ENCODE data around the gene POU2AF3. TPM values are rescaled to one million over a fixed set of nuclear protein-coding genes. Genes with fewer than 3 reads are reported as not detected.

POU2AF3 gene
- total RNA-seq: under 1 TPM; 0.39 to 0.86 (median 0.52) TPM
- long read RNA-seq: 0 reads

- WGBS (ENCODE audit: insufficient coverage, low coverage, low lambda C conversion rate, missing lambda C conversion rate): 80% methylated on average over 1 of the region's 57 CpGs
- no peak for ATAC-seq
- no peaks in the 10 kb centered on the region for H3K36me3 ChIP-seq
Measured at GRCh38 chr11:111298413-111299100, at the start of gene POU2AF3. Gene POU2AF3, plus strand, starts transcription at chr11:111298546. Its CDS starts 36 bp downstream, at chr11:111298582.

GRCh38 chr11:111250936-111251335 is 47.4 kb upstream of the POU2AF3 start:
- H3K9me3 ChIP-seq: no peaks in the 10 kb centered on the region
- no peak overlapping the region for H3K27ac ChIP-seq
- DNase-seq (no peak), ATAC-seq (no peak)
- H3K4me1 ChIP-seq: no peaks in the 10 kb centered on the region
- 37% methylated on average over 2 of the region's 2 CpGs for WGBS (ENCODE audit: insufficient coverage, low coverage, low lambda C conversion rate, missing lambda C conversion rate)
- H3K27me3 ChIP-seq: no peaks in the 10 kb centered on the region
- intact Hi-C loops (cut with DNase I): no loop called here
- TF ChIP-seq POLR2A (IDR thresholded peaks at IDR 0.05) (no peak), CTCF (IDR thresholded peaks at IDR 0.05) (no peak)
- H3K4me3 ChIP-seq: no peak overlapping the region
- no peaks in the 10 kb centered on the region for H3K36me3 ChIP-seq

More at GRCh38 chr11:111298413-111299100, at the start of gene POU2AF3:
- H3K9me3 ChIP-seq: no peaks in the 10 kb centered on the region
- H3K4me1 ChIP-seq: peaks cover 0 to 38% (median 18%) of the 10 kb centered on the region in 4 donors
- H3K27ac ChIP-seq: peak within 1 kb of the TSS in 2 of 3 donors; percentile 1 to 49
- DNase-seq: no peak
- TF ChIP-seq POLR2A (IDR thresholded peaks at IDR 0.05): no peak
- TF ChIP-seq CTCF (IDR thresholded peaks at IDR 0.05): no peak
- H3K27me3 ChIP-seq: no peaks in the 10 kb centered on the region
- peak within 1 kb of the TSS; percentile 54 to 70 (median 64) for H3K4me3 ChIP-seq
- intact Hi-C loops (cut with DNase I): loop anchor here in 1 of 2 donors (5.0 kb wide), 1 partner anchor 124 kb away; no protein-coding TSS in a partner anchor

- intact Hi-C loops (cut with DNase I): no loop called here
- no peak for TF ChIP-seq POLR2A (IDR thresholded peaks at IDR 0.05)
- no peak for TF ChIP-seq CTCF (IDR thresholded peaks at IDR 0.05)
- H3K36me3 ChIP-seq: no peaks in the 10 kb centered on the region
- H3K9me3 ChIP-seq: no peaks in the 10 kb centered on the region
- no peak overlapping the region for H3K4me3 ChIP-seq
- DNase-seq (no peak), ATAC-seq (no peak)
- no peaks in the 10 kb centered on the region for H3K4me1 ChIP-seq
- H3K27ac ChIP-seq: no peak overlapping the region
- 100% methylated on average over 1 of the region's 1 CpG for WGBS (ENCODE audit: insufficient coverage, low coverage, low lambda C conversion rate, missing lambda C conversion rate)
- H3K27me3 ChIP-seq: no peaks in the 10 kb centered on the region
Measured at GRCh38 chr11:111253131-111253530, 45.2 kb upstream of the POU2AF3 start.

- no peaks in the 10 kb centered on the region for H3K4me1 ChIP-seq
- WGBS (ENCODE audit: insufficient coverage, low coverage, low lambda C conversion rate, missing lambda C conversion rate): 61% methylated on average over 5 of the region's 5 CpGs
- no peaks in the 10 kb centered on the region for H3K9me3 ChIP-seq
- no peak for DNase-seq
- intact Hi-C loops (cut with DNase I): no loop called here
- no peak for ATAC-seq
- no peak overlapping the region for H3K4me3 ChIP-seq
- no peaks in the 10 kb centered on the region for H3K36me3 ChIP-seq
- no peak overlapping the region for H3K27ac ChIP-seq
- H3K27me3 ChIP-seq: no peaks in the 10 kb centered on the region
- TF ChIP-seq CTCF (IDR thresholded peaks at IDR 0.05) (no peak), POLR2A (IDR thresholded peaks at IDR 0.05) (no peak)
Measured at GRCh38 chr11:111253630-111254029, 44.7 kb upstream of the POU2AF3 start.
